GM21515 (cell line): ENCODE data around the gene CDRT4.

Experiments used
- ATAC-seq: cut with Tn5 transposase; IDR thresholded peaks from one replicate; pipeline ENCODE4 v1.9.1; 2021; ENCODE audit not compliant: unreplicated experiment

CDRT4 gene

GRCh38 chr17:15492791-15493692 is 25.6 kb upstream of the CDRT4 start:
- no peak for ATAC-seq

- no peak for ATAC-seq
Measured at GRCh38 chr17:15492186-15492585, 24.8 kb upstream of the CDRT4 start.

- ATAC-seq: no peak
Measured at GRCh38 chr17:15490634-15491261, 23.3 kb upstream of the CDRT4 start.

- ATAC-seq: no peak
Measured at GRCh38 chr17:15488557-15488956, 21.1 kb upstream of the CDRT4 start.

GRCh38 chr17:15485045-15485444 is 17.6 kb upstream of the CDRT4 start:
- no peak for ATAC-seq

GRCh38 chr17:15483431-15483830 is 16.0 kb upstream of the CDRT4 start:
- no peak for ATAC-seq

- ATAC-seq: no peak
Measured at GRCh38 chr17:15482476-15482875, 15.1 kb upstream of the CDRT4 start.

- ATAC-seq: no peak
Measured at GRCh38 chr17:15481481-15481880, 14.1 kb upstream of the CDRT4 start.

GRCh38 chr17:15480204-15480603 is 12.8 kb upstream of the CDRT4 start:
- ATAC-seq: no peak

- no peak for ATAC-seq
Measured at GRCh38 chr17:15479703-15480102, 12.3 kb upstream of the CDRT4 start.

- ATAC-seq: no peak
Measured at GRCh38 chr17:15478845-15479244, 11.4 kb upstream of the CDRT4 start.

- ATAC-seq: no peak
Measured at GRCh38 chr17:15475631-15476354, 8.4 kb upstream of the CDRT4 start.

GRCh38 chr17:15472891-15473290 is 5.5 kb upstream of the CDRT4 start:
- ATAC-seq: no peak

- no peak for ATAC-seq
Measured at GRCh38 chr17:15470536-15470935, 3.1 kb upstream of the CDRT4 start.

- ATAC-seq: no peak
Measured at GRCh38 chr17:15469260-15469659, 1.8 kb upstream of the CDRT4 start.

- ATAC-seq: no peak
Measured at GRCh38 chr17:15468126-15468525, 705 bp upstream of the CDRT4 start.

GRCh38 chr17:15466131-15466530 is 1.3 kb downstream of the CDRT4 start:
- ATAC-seq: no peak

- no peak for ATAC-seq
Measured at GRCh38 chr17:15465045-15465701, 2.2 kb downstream of the CDRT4 start.

- ATAC-seq: no peak
Measured at GRCh38 chr17:15464231-15464985, 3.0 kb downstream of the CDRT4 start.

- ATAC-seq: no peak
Measured at GRCh38 chr17:15462976-15463772, 4.2 kb downstream of the CDRT4 start.
